ENCODE data around the gene EIF1.
"Not testable (repeated sequence)": the region's sequence is repeated elsewhere in the genome, so short reads cannot be mapped to it uniquely, and the experiment has no call there.

The EIF1 gene

DNA sequence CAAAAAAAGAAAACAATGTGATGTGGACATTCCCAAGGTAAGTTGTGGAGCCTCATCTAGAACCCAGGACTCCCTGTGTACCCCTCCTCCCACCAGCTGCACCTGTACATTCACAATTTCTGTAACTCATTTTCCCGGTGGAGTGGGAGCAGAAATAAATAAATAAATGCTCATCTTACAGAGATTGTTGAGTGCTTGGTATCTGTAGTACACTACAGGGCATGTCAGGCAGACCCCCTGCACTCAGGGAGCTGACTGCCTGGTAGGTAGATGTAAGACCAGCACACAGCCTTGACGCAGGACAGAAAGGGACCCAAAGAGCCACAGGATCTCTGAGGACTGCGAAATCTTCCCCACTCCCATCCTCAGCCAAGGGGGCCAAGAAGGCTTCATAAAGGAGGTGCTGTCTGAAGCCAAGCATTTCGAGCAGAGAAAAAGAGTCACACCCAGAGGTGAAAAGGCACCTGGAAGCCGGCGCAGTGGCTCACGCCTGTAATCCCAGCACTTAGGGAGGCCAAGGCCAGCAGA is 6.5 kb downstream of the EIF1 start:
- DNase-seq: no peak

DNA sequence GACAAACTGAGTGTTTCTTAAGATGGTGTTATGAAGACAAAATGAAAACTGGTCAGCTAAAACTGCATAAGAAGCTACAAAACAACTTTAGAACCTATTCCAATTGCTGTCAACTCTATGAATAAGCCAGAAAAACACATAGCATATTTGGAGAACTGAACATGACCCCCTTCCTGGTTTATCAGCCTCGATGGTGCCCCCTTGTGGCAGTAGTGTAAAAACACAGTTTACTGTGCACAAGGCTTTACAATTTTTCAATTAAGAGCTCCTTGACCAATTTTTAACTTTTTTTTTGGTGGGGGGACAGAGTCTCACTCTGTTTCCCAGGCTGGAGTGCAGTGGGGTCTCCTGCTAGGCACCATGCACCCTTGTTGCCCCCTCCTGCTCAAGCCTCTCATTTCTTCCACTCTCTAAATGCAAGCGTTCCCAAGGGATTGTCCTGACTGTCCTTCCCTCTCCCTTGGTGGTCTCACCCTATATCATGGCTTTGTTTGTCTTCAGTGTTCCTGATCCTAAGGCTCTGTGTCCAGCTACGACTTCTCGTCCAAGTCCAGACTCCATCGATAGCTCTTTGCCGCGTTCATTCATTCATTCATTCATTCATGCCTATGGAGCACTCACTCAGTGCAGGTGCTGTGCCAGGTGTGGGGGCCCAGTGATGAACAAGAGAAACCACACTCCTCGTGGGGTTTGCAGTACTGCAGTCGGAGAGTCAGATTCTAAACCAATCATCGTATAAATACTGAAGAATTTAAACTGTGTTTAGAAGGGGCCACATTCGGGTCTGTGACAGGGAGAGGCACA is 7.5 kb downstream of the EIF1 start:
- peak in 19 of 56 donors; percentile 7 to 67 (median 23) for DNase-seq

GRCh38 chr17:41697122-41697962 is 8.7 kb downstream of the EIF1 start:
- DNase-seq: peak in 24 of 56 donors; percentile 5 to 63 (median 31)

- not testable (repeated sequence) for DNase-seq
Measured at GRCh38 chr17:41700843-41701242, 12.2 kb downstream of the EIF1 start.

DNA sequence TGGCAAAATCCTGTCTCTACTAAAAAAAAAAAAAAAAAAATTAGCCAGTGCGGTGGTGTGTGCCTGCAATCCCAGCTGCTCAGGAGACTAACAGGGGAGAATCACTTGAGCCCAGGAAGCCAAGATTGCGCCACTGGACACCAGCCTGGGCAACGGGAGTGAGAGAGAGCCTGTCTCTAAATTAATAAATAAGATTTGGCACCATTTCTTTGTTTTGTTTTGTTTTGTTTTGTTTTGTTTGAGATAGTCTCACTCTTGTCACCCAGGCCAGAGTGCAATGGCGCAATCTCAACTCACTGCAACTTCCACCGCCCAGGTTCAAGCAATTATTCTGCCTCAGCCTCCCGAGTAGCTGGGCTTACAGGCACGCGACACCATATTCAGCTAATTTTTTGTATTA is 14.0 kb downstream of the EIF1 start:
- DNase-seq: no peak

DNA sequence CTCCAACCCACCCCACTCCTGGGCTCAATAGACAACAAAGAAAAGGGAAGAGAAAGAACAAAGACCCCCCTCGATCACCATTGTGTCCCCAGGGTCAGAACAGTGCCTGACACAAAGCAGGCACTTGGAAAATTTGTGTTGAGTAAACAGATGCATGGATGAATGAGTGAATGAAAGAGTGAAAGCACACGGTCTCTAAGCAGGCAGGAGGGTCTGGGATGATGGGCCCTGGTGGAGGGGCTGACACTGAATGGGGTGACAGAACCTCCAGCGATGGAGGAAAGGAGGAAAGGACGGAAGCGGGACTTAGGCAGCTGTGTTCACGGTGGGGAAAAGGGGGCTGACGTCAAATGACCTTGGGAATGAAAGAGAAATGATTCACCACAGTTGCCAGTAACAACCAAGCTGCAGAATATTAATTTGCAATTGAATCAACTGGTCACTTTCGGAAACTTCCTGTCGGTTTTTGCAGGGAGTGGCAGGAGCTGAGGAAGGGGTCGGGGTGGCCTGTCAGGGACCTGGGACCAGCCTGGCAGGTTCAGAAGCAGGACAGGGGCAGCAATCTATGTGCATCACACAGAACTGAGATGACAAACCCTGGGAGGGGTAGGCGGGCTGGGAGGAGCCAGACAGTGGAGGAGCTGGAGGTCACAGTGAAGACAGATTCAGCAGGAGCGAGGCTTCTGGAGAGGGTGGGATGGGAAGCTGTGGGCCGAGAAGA is 16.7 kb downstream of the EIF1 start:
- DNase-seq: peak in 7 of 56 donors; percentile 7 to 66 (median 50)

DNA sequence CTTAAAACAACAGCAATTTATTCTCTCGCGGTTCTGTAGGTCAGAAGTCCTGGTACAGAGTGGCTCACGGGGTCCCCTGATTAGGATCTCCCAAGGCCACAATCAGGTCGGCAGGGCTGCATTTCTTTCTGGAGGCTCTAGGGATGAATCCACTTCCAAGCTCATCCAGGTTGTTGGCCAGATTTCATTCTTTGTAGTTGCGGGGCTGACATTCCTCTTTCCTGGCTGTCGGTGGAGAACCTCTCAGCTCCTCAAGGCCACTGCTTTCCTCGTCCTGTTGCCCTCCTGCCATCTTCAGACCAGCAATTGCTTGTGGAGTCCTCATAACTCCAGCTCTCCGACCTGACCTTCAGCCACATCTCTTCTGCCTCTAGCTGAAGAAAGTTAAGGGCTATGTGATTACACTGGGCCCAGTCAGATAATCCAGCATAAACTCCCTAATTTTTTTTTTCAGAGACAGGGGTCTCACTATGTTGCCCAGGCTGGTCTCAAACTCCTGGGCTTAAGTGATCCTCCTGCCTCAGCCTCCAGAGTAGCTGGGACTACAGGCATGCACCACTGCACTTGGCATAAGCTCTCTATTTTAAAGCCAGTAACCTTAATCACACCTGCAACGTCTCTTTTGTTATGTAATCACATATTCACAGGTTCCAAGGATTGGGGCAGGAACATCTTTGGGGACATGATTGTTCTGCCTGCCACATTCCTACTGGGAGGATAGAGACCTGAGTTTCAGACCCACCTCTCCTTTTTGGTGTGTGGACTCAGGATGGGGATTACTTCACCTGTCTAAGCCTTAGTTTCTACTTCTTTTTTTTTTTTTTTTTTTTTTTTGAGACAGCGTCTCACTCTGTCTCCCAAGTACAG is 19.4 kb downstream of the EIF1 start:
- no peak for DNase-seq

DNA sequence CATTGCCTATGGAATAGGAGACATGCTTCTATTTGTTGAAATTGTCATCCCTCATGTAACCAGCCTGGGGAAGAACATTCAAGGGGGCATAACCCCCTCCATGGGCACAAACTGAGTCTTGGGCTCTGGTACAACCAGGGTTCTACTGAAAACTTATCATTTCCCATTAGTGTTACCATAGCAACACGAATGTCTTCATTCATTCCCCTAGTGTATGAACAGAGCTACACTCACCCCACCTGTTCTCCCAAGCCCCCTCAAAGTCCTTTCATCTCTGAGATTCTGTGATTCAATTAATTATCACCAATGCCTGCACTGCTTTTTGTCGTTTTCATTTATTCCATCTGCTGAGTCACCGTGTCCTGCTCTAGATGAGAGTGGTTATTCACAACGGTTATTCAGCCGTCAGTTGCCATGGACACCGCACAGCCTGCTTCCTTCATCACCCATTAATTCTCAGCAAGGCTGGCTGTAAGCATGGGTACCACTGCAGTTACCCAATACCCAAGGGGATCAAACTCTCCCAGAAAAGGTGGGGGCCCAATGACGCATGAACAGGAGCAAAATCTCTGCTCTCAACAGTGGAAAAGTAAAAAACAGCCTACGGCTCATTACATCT is 21.9 kb downstream of the EIF1 start:
- peak in 42 of 56 donors; percentile 18 to 85 (median 60) for DNase-seq

- no peak for DNase-seq
Measured at GRCh38 chr17:41711669-41712400, 23.1 kb downstream of the EIF1 start, which contains the start of gene GAST. Gene GAST (plus strand): TSS chr17:41712331. CDS start chr17:41715437, 3,106 bp downstream.

- peak in 11 of 56 donors; percentile 7 to 50 (median 19) for DNase-seq
Measured at GRCh38 chr17:41717408-41718286, 29.0 kb downstream of the EIF1 start.

GRCh38 chr17:41718287-41718645 is 29.6 kb downstream of the EIF1 start:
- peak in 33 of 56 donors; percentile 4 to 69 (median 30) for DNase-seq

DNA sequence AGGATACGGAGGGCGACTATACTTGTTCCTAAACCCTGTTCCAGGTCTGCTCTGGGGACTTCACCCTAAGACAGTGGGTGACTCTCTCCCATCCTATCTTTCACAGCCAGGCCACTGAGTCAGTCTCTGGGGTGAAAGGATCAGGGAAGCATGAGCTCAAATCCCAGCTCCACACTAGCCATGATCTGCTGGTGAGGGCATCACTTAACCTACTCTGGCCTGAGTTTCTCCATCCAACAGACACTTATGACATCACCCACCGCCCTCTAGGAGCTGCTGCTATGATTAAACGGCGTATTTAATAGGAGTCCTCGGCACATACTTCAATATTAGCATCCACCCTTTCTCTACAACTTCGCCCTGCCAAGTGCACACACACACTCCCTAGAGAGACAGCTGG is 33.5 kb downstream of the EIF1 start:
- no peak for DNase-seq

GRCh38 chr17:41723801-41724475 is 35.3 kb downstream of the EIF1 start:
- DNase-seq: no peak

- no peak for DNase-seq
Measured at GRCh38 chr17:41724476-41725050, 35.9 kb downstream of the EIF1 start.

DNA sequence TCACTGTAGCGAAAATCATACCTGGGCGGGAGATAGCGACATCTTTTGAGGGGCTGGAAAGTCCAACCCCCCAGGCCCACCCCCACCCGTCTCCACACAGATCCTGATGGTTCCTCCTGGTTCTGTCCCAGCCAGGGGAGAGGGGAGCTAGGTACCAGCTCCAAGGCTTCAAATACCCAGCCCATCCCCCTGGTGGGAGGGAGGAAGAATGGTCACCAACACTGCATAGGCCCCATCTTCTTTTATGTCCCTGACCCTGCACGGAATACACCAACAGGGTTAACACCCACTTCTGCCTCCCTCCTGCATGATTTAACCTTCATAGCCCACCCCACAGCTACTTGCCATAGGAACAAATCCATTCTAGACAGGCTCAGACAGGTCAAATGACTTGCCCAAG is 36.4 kb downstream of the EIF1 start:
- no peak for DNase-seq

DNA sequence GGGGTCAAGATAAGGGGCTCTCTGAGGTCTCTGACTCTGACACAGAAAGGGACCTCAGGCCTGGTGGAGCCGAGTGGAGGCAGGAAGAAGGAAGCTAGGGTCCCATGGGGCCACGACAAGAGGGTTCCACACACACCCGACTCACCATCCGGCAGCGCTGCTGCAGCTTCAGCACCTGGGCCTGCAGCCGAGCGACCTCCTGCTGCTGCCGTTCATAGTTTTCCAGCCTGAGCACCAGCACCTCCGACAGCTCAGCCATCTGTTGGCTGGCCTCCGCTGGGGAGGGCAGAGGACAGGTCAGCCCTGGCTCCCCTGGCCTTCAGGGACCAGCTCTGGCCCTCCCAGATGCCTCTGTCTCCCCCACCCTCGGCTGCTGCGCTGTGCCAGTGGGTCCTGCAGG is 39.4 kb downstream of the EIF1 start:
- no peak for DNase-seq

DNA sequence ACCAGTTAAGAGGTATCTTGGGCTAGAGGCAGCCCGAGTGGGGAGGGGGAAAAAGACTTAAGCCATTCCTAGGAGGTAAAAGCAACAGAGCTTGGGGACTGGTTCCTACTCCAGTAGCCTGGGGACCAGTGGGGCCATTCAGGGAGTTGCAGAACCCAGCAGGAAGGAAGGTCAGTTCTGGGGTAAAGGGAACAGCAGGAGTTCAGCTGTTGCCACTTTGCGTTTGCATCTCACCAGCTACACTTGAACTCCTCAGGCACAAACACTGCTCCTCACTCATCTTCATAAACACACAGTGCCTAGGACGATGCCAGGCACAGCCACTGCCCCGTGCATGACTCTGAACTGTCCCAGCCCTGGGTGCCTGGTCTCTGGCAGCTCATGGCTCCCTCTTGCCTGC is 41.8 kb downstream of the EIF1 start:
- no peak for DNase-seq
